MCF 10A (cell line): ENCODE data around the gene CCDC88B. TPM values are rescaled to one million over a fixed set of nuclear protein-coding genes. Genes with fewer than 3 reads are reported as not detected.
A peak's percentile ranks its signal among the peaks of the same experiment; 100 is the strongest.

Experiments
- BruUV-seq: library from RNA; stranded (reverse); fragments of 400-500 nt; replicated peaks from 2 replicates; lab custom pipeline; 2021; lab: Mats Ljungman, UMichigan
- CTCF ChIA-PET: fragments of 300-600 bp; sonication (Branson Sonifier 250); formaldehyde crosslinking; extraction: SDS; loops from one replicate; lab custom pipeline; 2021; ENCODE audit warnings: antibody characterized with exemption, inconsistent platforms; lab: Yijun Ruan, JAX
- POLR2A ChIA-PET: fragments of 300-600, 350-650 bp; sonication (Branson Sonifier 250); formaldehyde crosslinking; extraction: SDS; loops from one replicate; lab custom pipeline; 2020; ENCODE audit warnings: antibody characterized with exemption, inconsistent platforms; lab: Yijun Ruan, JAX
- DNase-seq: peaks from one replicate; pipeline ENCODE4 v3.0.0-alpha.2; 2018; ENCODE audit not compliant: unreplicated experiment
- H3K27ac Mint-ChIP-seq: one replicate; pipeline ENCODE4 v1.8.0; 2022; ENCODE audit warnings: mild to moderate bottlenecking, low read depth, mixed read lengths; ENCODE audit not compliant: unreplicated experiment
- H3K27me3 Mint-ChIP-seq: one replicate; pipeline ENCODE4 v1.8.0; 2022; ENCODE audit warnings: mixed read lengths; ENCODE audit not compliant: insufficient read depth, unreplicated experiment
- H3K36me3 Mint-ChIP-seq: one replicate; pipeline ENCODE4 v1.8.0; 2022; ENCODE audit warnings: mild to moderate bottlenecking, moderate library complexity, mixed read lengths; ENCODE audit not compliant: insufficient read depth, unreplicated experiment
- H3K4me1 Mint-ChIP-seq: one replicate; pipeline ENCODE4 v1.8.0; 2022; ENCODE audit warnings: mixed read lengths; ENCODE audit not compliant: insufficient read depth, unreplicated experiment
- H3K4me3 Mint-ChIP-seq: one replicate; pipeline ENCODE4 v1.8.0; 2022; ENCODE audit warnings: mild to moderate bottlenecking, moderate library complexity, mixed read lengths; ENCODE audit not compliant: unreplicated experiment
- H3K9me3 Mint-ChIP-seq: one replicate; pipeline ENCODE4 v1.8.0; 2022; ENCODE audit warnings: mixed read lengths; ENCODE audit not compliant: unreplicated experiment
- intact Hi-C: fragments of 100-400 bp; cut with micrococcal nuclease; formaldehyde crosslinking; loops from 2 replicates; pipeline ENCODE4 v1.14.1; 2022
- microRNA-seq: library from miRNA; unstranded; fragments of <30 nt; microRNA quantifications from one replicate; pipeline ENCODE4 v1.2.0, GENCODE V29; 2022
- total RNA-seq: library from RNA; stranded (reverse); gene quantifications from 2 replicates; pipeline ENCODE4 v1.2.3, GENCODE V29; 2022
- TF ChIP-seq, protein P1 (sequence below): fragments of 200-600 bp; IDR thresholded peaks from one replicate; pipeline ENCODE4 v1.8.0; 2022; ENCODE audit warnings: antibody characterized with exemption, mild to moderate bottlenecking; ENCODE audit not compliant: unreplicated experiment

The CCDC88B gene
- total RNA-seq, 1 experiment from 2014 or later = 4.2 TPM

DNA sequence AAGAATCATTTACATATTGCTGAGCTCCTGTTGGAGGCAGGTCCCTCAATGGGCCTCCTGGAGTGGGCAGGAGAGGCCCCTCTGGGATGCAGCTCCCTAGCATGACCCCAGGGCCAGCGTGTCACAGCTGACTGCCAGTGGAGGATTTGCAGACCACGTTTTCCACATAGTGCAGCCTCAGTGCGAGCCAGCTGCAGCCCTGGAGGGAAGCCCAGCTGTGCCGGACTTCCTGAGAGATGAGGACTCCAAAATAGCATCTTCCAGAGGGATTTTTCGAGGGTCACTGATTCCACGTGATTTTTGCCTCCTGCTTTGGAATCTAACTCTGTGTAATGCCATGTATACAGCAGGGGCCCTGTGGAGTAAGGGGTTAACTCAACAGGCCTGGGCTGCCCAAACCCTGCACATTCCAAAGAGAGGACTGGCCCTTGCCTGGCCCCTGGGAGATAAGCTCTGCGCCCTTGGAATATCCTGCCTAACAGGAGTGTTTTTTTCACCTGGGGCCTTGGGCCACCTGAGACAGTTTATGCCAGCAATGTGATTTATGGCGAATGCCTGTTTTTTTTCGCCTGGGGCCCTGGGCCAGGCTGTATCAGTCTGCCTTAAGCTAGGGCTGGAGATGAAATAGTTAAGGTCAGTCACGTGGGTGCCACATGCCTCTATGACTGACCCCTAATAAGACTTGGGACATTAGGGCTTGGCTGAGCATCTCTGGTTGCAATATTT is 66.4 kb downstream of the CCDC88B start:
- intact Hi-C loops = no loop called here
- Mint-ChIP-seq H3K9me3 (no peaks in the 10 kb centered on the region), H3K4me1 (no peaks in the 10 kb centered on the region), H3K36me3 (no peaks in the 10 kb centered on the region), H3K4me3 (no peak overlapping the region), H3K27ac (no peak overlapping the region), H3K27me3 (peaks cover 34% of the 10 kb centered on the region)
- BruUV-seq = no TSS peak
- ChIA-PET CTCF (interaction anchor here (0.6 kb wide), 2 partner anchors 282 to 312 kb away, joined by 3 read pairs; no protein-coding TSS in a partner anchor), POLR2A (interaction anchor here (0.6 to 0.7 kb wide), 3 partner anchors 38 to 327 kb away, joined by 3 read pairs; partner anchors contain the start of gene PRDX5)
- DNase-seq = no peak
- TF ChIP-seq, protein P1, sequence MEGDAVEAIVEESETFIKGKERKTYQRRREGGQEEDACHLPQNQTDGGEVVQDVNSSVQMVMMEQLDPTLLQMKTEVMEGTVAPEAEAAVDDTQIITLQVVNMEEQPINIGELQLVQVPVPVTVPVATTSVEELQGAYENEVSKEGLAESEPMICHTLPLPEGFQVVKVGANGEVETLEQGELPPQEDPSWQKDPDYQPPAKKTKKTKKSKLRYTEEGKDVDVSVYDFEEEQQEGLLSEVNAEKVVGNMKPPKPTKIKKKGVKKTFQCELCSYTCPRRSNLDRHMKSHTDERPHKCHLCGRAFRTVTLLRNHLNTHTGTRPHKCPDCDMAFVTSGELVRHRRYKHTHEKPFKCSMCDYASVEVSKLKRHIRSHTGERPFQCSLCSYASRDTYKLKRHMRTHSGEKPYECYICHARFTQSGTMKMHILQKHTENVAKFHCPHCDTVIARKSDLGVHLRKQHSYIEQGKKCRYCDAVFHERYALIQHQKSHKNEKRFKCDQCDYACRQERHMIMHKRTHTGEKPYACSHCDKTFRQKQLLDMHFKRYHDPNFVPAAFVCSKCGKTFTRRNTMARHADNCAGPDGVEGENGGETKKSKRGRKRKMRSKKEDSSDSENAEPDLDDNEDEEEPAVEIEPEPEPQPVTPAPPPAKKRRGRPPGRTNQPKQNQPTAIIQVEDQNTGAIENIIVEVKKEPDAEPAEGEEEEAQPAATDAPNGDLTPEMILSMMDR = no peak

Small RNA genes within 50 kb of the gene (microRNA-seq; reads per million reads assigned to microRNA genes)
- 11.2 reads per million, percentile 53 among the genes with 10 or more reads in this experiment for gene MIR1237
- gene MIR7155 = 1.7 reads per million, percentile 11 among the genes with 10 or more reads in this experiment

Other genes starting within 250 kb of the CCDC88B start
- gene MACROD1, start 174.1 kb upstream of the CCDC88B start, total RNA-seq = 15.1 and 15.7 TPM in 2 replicates
- 161 and 171 TPM in 2 replicates for gene STIP1, start 154.0 kb upstream of the CCDC88B start, total RNA-seq
- 0.44 and 1.0 TPM in 2 replicates for gene FERMT3, start 133.5 kb upstream of the CCDC88B start, total RNA-seq
- gene TRPT1, start 114.0 kb upstream of the CCDC88B start, total RNA-seq = 27.0 and 31.3 TPM in 2 replicates
- 51.0 and 73.6 TPM in 2 replicates for gene NUDT22, start 113.9 kb upstream of the CCDC88B start, total RNA-seq
- 19.5 and 27.0 TPM in 2 replicates for gene DNAJC4, start 109.7 kb upstream of the CCDC88B start, total RNA-seq
- 46.0 and 60.3 TPM in 2 replicates for gene VEGFB, start 105.6 kb upstream of the CCDC88B start, total RNA-seq
- gene FKBP2, start 99.1 kb upstream of the CCDC88B start, total RNA-seq = 84.7 and 86.0 TPM in 2 replicates
- 583 and 684 TPM in 2 replicates for gene PPP1R14B, start 93.3 kb upstream of the CCDC88B start, total RNA-seq
- gene PLCB3, start 88.7 kb upstream of the CCDC88B start, total RNA-seq = 34.6 and 39.0 TPM in 2 replicates
- gene BAD, start 55.5 kb upstream of the CCDC88B start, total RNA-seq = 67.4 and 79.7 TPM in 2 replicates
- gene GPR137, start 54.4 kb upstream of the CCDC88B start, total RNA-seq = 36.0 and 49.5 TPM in 2 replicates
- gene KCNK4, start 48.9 kb upstream of the CCDC88B start, total RNA-seq = not detected in 2 replicates
- gene CATSPERZ, start 39.8 kb upstream of the CCDC88B start, total RNA-seq = 0.68 TPM in 1 of 2 replicates, not detected in the other
- 52.0 and 63.4 TPM in 2 replicates for gene ESRRA, start 34.7 kb upstream of the CCDC88B start, total RNA-seq
- gene TRMT112, start 22.6 kb upstream of the CCDC88B start, total RNA-seq = 284 and 354 TPM in 2 replicates
- gene PRDX5, start 22.1 kb upstream of the CCDC88B start, total RNA-seq = 274 and 302 TPM in 2 replicates
- 42.5 and 46.5 TPM in 2 replicates for gene RPS6KA4, start 19.0 kb downstream of the CCDC88B start, total RNA-seq
- not detected in 2 replicates for gene SLC22A11, start 215.7 kb downstream of the CCDC88B start, total RNA-seq